Keratinocyte (primary cell): ENCODE results near the gene FBN1. TPM values are rescaled to one million over a fixed set of nuclear protein-coding genes. Genes with fewer than 3 reads are reported as not detected.

Experiments used
- DNase-seq: peaks from one replicate; pipeline ENCODE4 v3.0.0-alpha.2; 2011; ENCODE audit warnings: low read depth, missing footprints, low spot score
- FAIRE-seq: peaks from 2 replicates; lab custom pipeline; 2011; peaks lifted over from hg19 to GRCh38; lab: Jason Lieb, UNC
- H2AFZ ChIP-seq: 2 replicates; pipeline ENCODE4 v1.6.0; 2012; ENCODE audit warnings: low read length, control low read depth, inconsistent platforms; ENCODE audit not compliant: control insufficient read depth
- H3K27ac ChIP-seq: 2 replicates; pipeline ENCODE4 v1.5.1; 2011; ENCODE audit warnings: low read length; ENCODE audit not compliant: control insufficient read depth, insufficient read depth
- H3K27me3 ChIP-seq: 3 replicates; pipeline ENCODE4 v1.6.0; 2011; ENCODE audit warnings: low read length; ENCODE audit not compliant: control insufficient read depth, insufficient read depth; ENCODE audit errors: extremely low read depth
- H3K36me3 ChIP-seq, 2 experiments: 2 replicates in 1 of 2; 3 replicates in 1 of 2; pipeline ENCODE4 v1.5.1; 2011; ENCODE audit warnings: low read length in 2 of 2, mild to moderate bottlenecking in 1 of 2; ENCODE audit not compliant: control insufficient read depth in 2 of 2, insufficient read depth in 2 of 2; ENCODE audit errors: extremely low read depth in 1 of 2
- H3K4me1 ChIP-seq: 3 replicates; pipeline ENCODE4 v1.5.1; 2011; ENCODE audit warnings: low read length; ENCODE audit not compliant: control insufficient read depth, insufficient read depth; ENCODE audit errors: extremely low read depth
- H3K4me2 ChIP-seq: 3 replicates; pipeline ENCODE4 v1.6.0; 2011; ENCODE audit warnings: low read depth, low read length; ENCODE audit not compliant: control insufficient read depth, insufficient read depth; ENCODE audit errors: extremely low read depth
- H3K4me3 ChIP-seq, 3 experiments: fragments of 200-600 bp in 1 of 3; sonication (generic) in 1 of 3; 2 replicates in 2 of 3; 3 replicates in 1 of 3; pipeline ENCODE4 v1.5.1; 2011 to 2016; ENCODE audit warnings: low read length in 3 of 3, mild to moderate bottlenecking in 3 of 3, control low read depth in 2 of 3, inconsistent platforms in 1 of 3, low read depth in 1 of 3, mixed read lengths in 1 of 3, mixed run types in 1 of 3, moderate library complexity in 1 of 3; ENCODE audit not compliant: control insufficient read depth in 2 of 3, insufficient read depth in 2 of 3; ENCODE audit errors: extremely low read depth in 1 of 3
- H3K79me2 ChIP-seq: 2 replicates; pipeline ENCODE4 v1.6.0; 2012; ENCODE audit warnings: low read length; ENCODE audit not compliant: control insufficient read depth, insufficient read depth
- H3K9ac ChIP-seq: 3 replicates; pipeline ENCODE4 v1.6.0; 2011; ENCODE audit warnings: low read length; ENCODE audit not compliant: control insufficient read depth, insufficient read depth; ENCODE audit errors: extremely low read depth
- H3K9me1 ChIP-seq: 3 replicates; pipeline ENCODE4 v1.6.0; 2011; ENCODE audit warnings: low read length; ENCODE audit not compliant: control insufficient read depth, insufficient read depth; ENCODE audit errors: extremely low read depth
- H3K9me3 ChIP-seq: 2 replicates; pipeline ENCODE4 v1.5.1; 2012; ENCODE audit warnings: low read depth, low read length; ENCODE audit not compliant: control insufficient read depth
- H4K20me1 ChIP-seq: 3 replicates; pipeline ENCODE4 v1.6.0; 2011; ENCODE audit warnings: low read length; ENCODE audit not compliant: control insufficient read depth, insufficient read depth; ENCODE audit errors: extremely low read depth
- CTCF ChIP-seq, 3 experiments: IDR thresholded peaks in 1 of 3; conservative IDR thresholded peaks in 1 of 3; optimal IDR thresholded peaks in 1 of 3; 2 replicates in 2 of 3; 3 replicates in 1 of 3; pipeline versions ENCODE3 to v1.5.1; 2011; ENCODE audit warnings: low read length in 3 of 3, mild to moderate bottlenecking in 3 of 3, moderate library complexity in 2 of 3, control low read depth in 1 of 3, inconsistent platforms in 1 of 3; ENCODE audit not compliant: insufficient read depth in 2 of 3; ENCODE audit errors: extremely low read depth in 1 of 3
- EZH2 ChIP-seq: IDR thresholded peaks from one replicate; pipeline ENCODE4 v1.6.1; 2012; ENCODE audit warnings: inconsistent platforms, mild to moderate bottlenecking, low read length, moderate library complexity
- dilution Hi-C: fragments of 300-500 bp; cut with MboI; formaldehyde crosslinking; loops from one replicate; pipeline ENCODE4 v1.7.0; 2020; ENCODE audit warnings: low sequenced_read_pairs; ENCODE audit not compliant: extremely low pct_ligation_motif_present
- polyA plus RNA-seq, 5 experiments: library from polyadenylated mRNA; depleted of rRNA in 3 of 5; stranded (reverse) in 3 of 5; stranded (forward) in 1 of 5; unstranded in 1 of 5; fragments of >200 nt; gene quantifications; 1 replicate in 1 of 5; 2 replicates in 3 of 5; 3 replicates in 1 of 5; pipeline versions ENCODE4 v1.2.1 to v1.2.3, GENCODE V29; 2011 to 2012; ENCODE audit warnings: missing spikeins in 2 of 5, low read depth in 1 of 5, low replicate concordance in 1 of 5

FBN1 gene
- polyA plus RNA-seq, 1 donor (not counting 4 experiments of a cell fraction or from before 2014, with no cell fraction given) = 3.5 TPM

GRCh38 chr15:48607846-48608245 lies 37.7 kb downstream of the FBN1 start:
- Histone ChIP-seq H3K9ac (no peak overlapping the region), H3K27ac (no peak overlapping the region), H3K36me3 (no peaks in the 10 kb centered on the region), H4K20me1 (no peaks in the 10 kb centered on the region), H3K9me1 (no peaks in the 10 kb centered on the region), H3K9me3 (no peaks in the 10 kb centered on the region), H3K79me2 (no peaks in the 10 kb centered on the region), H3K4me1 (peaks cover 9% of the 10 kb centered on the region), H2AFZ (no peak overlapping the region), H3K4me2 (no peak overlapping the region), H3K4me3 (no peak overlapping the region), H3K27me3 (no peaks in the 10 kb centered on the region)
- DNase-seq (no peak), FAIRE-seq (no peak)
- dilution Hi-C loops = no loop called here
- TF ChIP-seq CTCF (optimal IDR thresholded peaks at IDR 0.05 in 1 of 3, IDR thresholded peaks at IDR 0.05 in 1 of 3, conservative IDR thresholded peaks at IDR 0.05 in 1 of 3; ENCODE audit: extremely low read depth in 1 of 3, insufficient read depth in 2 of 3, low read length in 3 of 3) = no peak
- TF ChIP-seq EZH2 = no peak

- H3K9ac ChIP-seq = no peak overlapping the region
These were observed 40.9 kb downstream of the FBN1 start for GRCh38 chr15:48604567-48604966.

More at GRCh38 chr15:48604567-48604966, 40.9 kb downstream of the FBN1 start:
- Histone ChIP-seq H3K4me1 (peaks cover 13% of the 10 kb centered on the region), H3K4me3 (no peak overlapping the region), H3K27me3 (no peaks in the 10 kb centered on the region), H3K9me3 (no peaks in the 10 kb centered on the region), H3K9me1 (no peaks in the 10 kb centered on the region), H2AFZ (no peak overlapping the region), H3K79me2 (no peaks in the 10 kb centered on the region), H3K36me3 (no peaks in the 10 kb centered on the region), H3K27ac (no peak overlapping the region), H3K4me2 (no peak overlapping the region), H4K20me1 (no peaks in the 10 kb centered on the region)
- no peak for TF ChIP-seq CTCF (optimal IDR thresholded peaks at IDR 0.05 in 1 of 3, IDR thresholded peaks at IDR 0.05 in 1 of 3, conservative IDR thresholded peaks at IDR 0.05 in 1 of 3; ENCODE audit: extremely low read depth in 1 of 3, insufficient read depth in 2 of 3, low read length in 3 of 3)
- TF ChIP-seq EZH2 = no peak
- DNase-seq (no peak), FAIRE-seq (no peak)
- dilution Hi-C loops = no loop called here
